ENCODE results near the gene CD96.

The CD96 gene

DNA sequence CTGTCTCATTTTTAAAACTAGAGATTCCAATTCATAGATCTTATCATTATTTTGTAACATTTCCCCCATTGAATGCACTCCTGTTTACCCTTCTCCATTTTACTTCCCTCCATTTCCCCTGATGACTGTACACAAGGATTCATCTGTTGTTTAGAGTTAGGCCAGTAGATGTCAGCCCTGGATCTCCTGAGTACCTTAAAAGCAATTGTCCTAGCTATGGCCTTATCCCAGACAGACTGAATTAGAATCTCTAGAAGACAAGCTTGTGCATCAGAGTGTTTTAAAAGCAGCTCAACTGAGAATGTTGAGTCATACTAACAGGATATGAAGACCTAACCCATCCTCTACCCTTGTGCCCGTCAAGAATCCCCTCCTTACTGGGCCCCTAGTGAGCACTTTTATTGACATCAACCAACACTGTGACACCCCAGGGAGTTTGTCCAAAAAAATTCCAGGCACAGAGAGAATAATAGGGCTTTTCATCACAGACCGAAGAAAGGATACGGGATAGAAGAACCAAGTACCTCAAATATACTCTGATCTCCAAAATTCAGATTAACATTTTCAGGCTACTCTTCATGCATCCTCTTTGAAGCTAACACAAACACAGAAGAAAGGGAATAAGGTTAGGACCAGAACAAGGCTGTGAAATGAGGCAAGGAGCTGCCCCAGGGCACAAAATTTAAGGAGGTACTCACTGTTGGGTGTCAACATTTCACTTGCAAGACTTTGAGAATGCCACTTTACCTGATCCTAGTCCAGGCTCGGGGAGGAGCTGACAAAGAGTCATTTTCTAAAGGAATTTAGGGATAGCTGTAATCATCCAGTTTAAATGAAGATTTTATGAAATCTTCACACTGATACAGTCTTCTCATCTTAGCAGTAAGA, 36.0 kb downstream of the CD96 start:
- peak; percentile 88 for ATAC-seq (ENCODE audit: low read depth)
- Histone ChIP-seq H3K27me3 (ENCODE audit: insufficient read depth, poor library complexity, severe bottlenecking) (no peaks in the 10 kb centered on the region), H3K27ac (ENCODE audit: poor library complexity, severe bottlenecking) (peak overlapping the region; percentile 32), H3K36me3 (ENCODE audit: low read depth) (no peaks in the 10 kb centered on the region), H3K4me1 (ENCODE audit: insufficient read depth, poor library complexity, severe bottlenecking) (peaks cover 13% of the 10 kb centered on the region), H3K4me3 (ENCODE audit: severe bottlenecking) (no peak overlapping the region), H3K9me3 (ENCODE audit: severe bottlenecking) (no peaks in the 10 kb centered on the region)
- TF ChIP-seq CTCF (IDR thresholded peaks at IDR 0.05; ENCODE audit: poor library complexity, severe bottlenecking) = peak; percentile 94
- DNase-seq (ENCODE audit: low spot score) = no peak

GRCh38 chr3:111578867-111579266, 36.9 kb downstream of the CD96 start:
- DNase-seq (ENCODE audit: low spot score) (no peak), ATAC-seq (ENCODE audit: low read depth) (no peak)
- Histone ChIP-seq H3K4me3 (ENCODE audit: severe bottlenecking) (no peak overlapping the region), H3K9me3 (ENCODE audit: severe bottlenecking) (no peaks in the 10 kb centered on the region), H3K36me3 (ENCODE audit: low read depth) (no peaks in the 10 kb centered on the region), H3K27me3 (ENCODE audit: insufficient read depth, poor library complexity, severe bottlenecking) (no peaks in the 10 kb centered on the region), H3K27ac (ENCODE audit: poor library complexity, severe bottlenecking) (peak overlapping the region; percentile 32), H3K4me1 (ENCODE audit: insufficient read depth, poor library complexity, severe bottlenecking) (peaks cover 13% of the 10 kb centered on the region)
- no peak for TF ChIP-seq CTCF (IDR thresholded peaks at IDR 0.05; ENCODE audit: poor library complexity, severe bottlenecking)

DNA sequence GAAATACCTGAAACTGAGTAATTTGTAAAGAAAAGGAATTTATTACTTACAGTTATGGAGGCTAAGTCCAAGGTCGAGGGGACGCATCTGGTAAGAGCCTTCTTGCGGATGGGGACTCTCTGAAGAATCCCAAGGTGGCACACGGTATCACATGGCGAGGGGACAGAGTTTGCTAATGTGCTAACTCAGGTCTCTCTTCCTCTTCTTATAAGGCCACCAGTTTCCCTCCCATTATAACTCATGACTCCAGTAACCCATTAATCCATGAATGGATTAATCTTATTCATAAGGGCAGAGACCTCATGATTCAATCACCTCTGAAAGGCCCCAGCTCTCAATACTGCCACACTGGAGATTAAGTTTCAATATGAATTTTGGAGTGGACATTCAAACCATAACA, 37.5 kb downstream of the CD96 start:
- H3K27me3 ChIP-seq (ENCODE audit: insufficient read depth, poor library complexity, severe bottlenecking) = no peaks in the 10 kb centered on the region
- no peak overlapping the region for H3K4me3 ChIP-seq (ENCODE audit: severe bottlenecking)
- H3K4me1 ChIP-seq (ENCODE audit: insufficient read depth, poor library complexity, severe bottlenecking) = peaks cover 18% of the 10 kb centered on the region
- DNase-seq (ENCODE audit: low spot score) (no peak), ATAC-seq (ENCODE audit: low read depth) (no peak)
- H3K36me3 ChIP-seq (ENCODE audit: low read depth) = no peaks in the 10 kb centered on the region
- H3K9me3 ChIP-seq (ENCODE audit: severe bottlenecking) = no peaks in the 10 kb centered on the region
- H3K27ac ChIP-seq (ENCODE audit: poor library complexity, severe bottlenecking) = no peak overlapping the region
- TF ChIP-seq CTCF (IDR thresholded peaks at IDR 0.05; ENCODE audit: poor library complexity, severe bottlenecking) = no peak

DNA sequence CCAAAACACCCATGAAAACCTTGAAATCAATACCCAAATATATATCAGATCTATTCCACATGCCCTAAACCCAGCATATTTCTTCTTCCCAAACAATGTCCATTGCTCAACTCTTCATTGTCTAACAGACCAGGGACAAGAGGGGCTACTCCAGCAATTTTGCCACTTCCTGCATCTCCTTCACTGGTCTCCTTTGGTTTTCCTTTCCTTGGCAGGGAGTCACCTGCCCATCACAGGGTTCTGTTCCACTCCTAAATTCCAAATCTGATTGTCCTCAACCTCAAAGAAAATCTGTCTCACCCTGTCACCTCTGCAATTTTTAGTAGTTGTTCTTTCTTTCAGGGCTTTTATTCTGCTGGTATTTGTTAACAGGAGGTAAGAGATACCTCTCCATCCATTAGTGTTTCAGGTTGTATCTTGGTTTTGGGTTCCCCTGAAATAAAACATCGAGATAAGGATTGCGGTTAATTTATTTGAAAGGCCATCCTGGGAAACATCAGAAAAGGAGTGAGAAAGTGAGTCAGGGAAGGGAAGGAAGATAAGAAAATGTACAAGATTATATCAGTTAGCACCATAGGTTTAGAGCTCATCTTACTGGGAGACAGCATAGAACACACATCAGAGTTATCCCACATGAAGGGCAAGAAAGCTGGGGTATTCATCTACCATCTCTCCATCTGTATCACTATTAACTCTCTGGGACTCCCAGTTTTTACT, 39.6 kb downstream of the CD96 start:
- TF ChIP-seq CTCF (IDR thresholded peaks at IDR 0.05; ENCODE audit: poor library complexity, severe bottlenecking) = no peak
- Histone ChIP-seq H3K27me3 (ENCODE audit: insufficient read depth, poor library complexity, severe bottlenecking) (no peaks in the 10 kb centered on the region), H3K4me3 (ENCODE audit: severe bottlenecking) (no peak overlapping the region), H3K9me3 (ENCODE audit: severe bottlenecking) (no peaks in the 10 kb centered on the region), H3K27ac (ENCODE audit: poor library complexity, severe bottlenecking) (peak overlapping the region; percentile 94), H3K4me1 (ENCODE audit: insufficient read depth, poor library complexity, severe bottlenecking) (peaks cover 35% of the 10 kb centered on the region), H3K36me3 (ENCODE audit: low read depth) (no peaks in the 10 kb centered on the region)
- ATAC-seq (ENCODE audit: low read depth) (no peak), DNase-seq (ENCODE audit: low spot score) (no peak)
